HG03469 (cell line): ENCODE data around the gene GNPDA1.

Source experiments
- ATAC-seq: cut with Tn5 transposase; IDR thresholded peaks from one replicate; pipeline ENCODE4 v1.9.1; 2021; ENCODE audit warnings: mild to moderate bottlenecking, moderate library complexity, moderate number of reproducible peaks; ENCODE audit not compliant: unreplicated experiment

GNPDA1 gene

DNA sequence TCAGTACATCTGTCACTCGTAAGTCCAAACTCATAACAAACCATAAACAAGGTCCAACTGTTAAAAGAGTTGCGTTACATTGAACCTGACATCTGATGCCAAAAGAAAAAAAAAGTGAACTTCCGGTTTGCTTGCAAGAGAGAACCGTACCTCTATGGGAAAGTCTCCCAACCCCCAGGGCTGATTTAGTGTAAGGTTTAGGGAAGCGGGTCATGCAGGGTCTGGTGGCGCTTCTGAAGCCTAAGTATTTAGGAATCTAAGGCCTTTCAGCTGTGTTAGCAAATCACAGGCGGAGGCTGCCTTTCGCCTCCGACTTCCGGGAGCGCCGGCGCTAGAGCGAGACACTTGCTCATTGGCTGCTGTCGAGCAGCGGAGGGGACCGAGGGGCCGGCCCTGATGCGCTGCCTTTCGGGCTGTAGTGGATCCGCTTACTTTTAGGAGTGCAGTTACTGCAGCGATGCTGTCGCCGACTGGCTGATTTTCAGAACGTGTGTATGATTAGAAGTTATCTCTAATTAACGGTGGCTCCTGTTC, 12.0 kb upstream of the GNPDA1 start:
- peak; percentile 98 for ATAC-seq

DNA sequence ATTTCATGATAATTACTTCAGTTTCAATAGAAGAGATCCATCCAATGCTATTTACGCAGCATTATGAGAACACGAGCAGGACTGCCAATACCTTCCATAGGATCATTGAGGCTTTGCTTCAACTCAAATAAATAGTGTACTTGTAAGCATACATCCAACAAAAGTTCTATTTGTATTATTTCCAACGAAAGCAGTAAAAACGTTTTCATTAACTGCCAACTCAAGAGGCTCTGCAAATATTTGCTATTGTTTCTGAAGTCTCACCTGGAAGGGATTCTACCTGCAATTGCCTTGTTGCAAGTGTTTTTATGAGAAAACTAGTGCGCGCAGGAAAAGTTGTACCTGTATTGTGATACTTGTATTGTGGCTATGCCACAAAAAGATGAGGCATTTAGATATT, 11.0 kb upstream of the GNPDA1 start:
- no peak for ATAC-seq

DNA sequence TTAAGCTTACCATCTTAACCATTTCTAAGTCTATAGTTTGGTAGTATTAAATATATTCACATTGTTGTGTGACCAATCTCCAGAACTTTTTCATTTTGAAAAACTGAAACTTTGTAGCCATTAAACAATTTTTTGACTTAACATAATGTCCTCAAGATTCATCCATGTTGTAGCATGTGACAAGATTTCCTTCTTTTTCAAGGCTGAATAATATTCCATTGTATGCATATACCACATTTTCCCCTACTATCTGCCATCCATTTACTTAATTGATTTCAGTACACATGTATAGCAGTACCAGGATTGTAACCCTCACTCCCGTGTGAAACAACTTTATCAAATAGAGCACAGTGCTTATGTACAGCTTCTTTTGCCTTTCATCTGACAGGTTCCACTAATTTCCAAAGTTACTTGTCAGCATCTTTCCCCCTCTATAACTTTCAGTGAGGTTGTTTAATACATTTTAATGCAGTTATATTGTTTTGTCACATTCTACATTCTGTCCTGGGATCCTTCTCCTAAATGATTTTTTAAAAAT, 7.4 kb upstream of the GNPDA1 start:
- ATAC-seq: no peak

DNA sequence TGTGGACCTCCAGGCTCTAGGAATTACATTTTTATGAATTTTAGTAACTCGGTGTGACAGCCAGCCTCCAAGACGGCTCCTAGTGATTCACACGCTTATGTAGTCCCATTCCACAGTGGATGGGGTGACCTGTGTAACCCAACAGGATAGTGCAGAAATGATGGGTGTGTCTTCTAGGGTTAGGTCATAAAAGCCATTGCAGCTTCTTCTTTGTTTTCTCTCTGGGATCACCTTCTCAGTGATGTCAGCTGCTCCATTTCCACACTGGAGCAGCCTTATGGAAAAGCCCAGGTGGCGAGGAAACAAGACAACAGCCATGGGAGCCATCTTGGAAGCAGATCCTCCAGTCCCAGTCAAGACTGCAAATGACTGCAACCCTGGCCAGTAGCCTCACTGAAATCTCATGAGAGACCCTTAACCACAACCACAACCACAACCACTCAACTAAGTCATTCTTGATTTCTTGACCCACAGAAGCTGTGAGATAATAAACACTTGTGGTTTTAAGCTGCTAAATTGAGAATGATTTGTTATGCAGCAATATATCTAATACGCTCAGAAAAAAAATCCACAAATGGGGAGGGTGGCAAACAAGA, 5.1 kb upstream of the GNPDA1 start:
- ATAC-seq: no peak

DNA sequence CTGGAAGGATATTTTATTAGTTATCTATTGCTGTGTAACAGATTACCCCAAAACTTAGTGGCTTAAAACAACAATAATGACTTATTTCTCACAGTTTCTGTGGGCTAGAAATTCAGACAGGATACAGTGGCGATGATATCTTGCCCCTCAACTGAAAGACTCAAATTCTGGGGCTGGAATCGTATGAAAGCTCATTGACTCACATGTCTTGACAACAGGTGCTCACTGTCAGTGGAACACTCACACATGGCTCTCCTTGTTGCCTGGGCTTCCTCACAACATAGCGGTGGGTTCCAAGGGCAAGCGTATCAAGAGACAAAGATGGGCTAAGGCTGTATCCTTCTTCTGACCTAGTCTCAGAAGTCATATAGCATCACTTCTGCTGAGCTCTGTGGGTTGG, 3.7 kb upstream of the GNPDA1 start:
- no peak for ATAC-seq

DNA sequence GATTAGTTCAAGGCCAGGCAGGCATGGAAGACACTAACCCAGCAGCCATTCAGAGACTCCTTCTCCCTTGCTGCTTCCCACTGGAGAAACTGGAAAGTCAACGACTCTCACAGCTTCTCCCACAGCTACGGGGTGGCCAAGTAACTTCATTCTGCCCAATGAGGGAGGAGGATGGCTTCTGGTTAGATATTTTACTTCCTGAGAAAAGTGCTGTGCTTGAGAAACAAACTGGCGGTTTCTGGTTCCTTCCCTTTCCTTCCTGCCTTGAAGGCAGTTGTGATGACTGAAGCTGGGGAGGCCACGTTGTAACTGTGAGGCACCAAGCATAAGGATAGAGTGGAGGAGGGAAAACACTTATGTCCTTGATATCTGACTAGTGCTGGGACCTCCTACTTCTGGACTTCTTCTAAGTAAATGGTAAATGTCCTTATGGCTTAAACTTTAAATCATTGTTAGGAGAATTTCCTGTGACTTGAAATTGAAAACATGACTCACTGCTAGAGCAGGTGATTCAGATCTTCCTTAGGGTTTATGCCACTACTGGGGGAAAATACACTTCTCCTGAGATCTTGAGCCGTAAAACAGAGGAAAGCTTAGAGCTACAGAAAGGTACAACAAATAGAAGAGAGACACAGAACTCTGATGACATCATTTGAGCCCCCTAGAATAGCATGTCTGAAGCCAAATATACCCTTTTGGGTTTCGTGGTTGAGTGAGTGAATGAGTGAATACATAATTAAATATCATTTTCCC, 3.1 kb upstream of the GNPDA1 start:
- ATAC-seq: no peak

DNA sequence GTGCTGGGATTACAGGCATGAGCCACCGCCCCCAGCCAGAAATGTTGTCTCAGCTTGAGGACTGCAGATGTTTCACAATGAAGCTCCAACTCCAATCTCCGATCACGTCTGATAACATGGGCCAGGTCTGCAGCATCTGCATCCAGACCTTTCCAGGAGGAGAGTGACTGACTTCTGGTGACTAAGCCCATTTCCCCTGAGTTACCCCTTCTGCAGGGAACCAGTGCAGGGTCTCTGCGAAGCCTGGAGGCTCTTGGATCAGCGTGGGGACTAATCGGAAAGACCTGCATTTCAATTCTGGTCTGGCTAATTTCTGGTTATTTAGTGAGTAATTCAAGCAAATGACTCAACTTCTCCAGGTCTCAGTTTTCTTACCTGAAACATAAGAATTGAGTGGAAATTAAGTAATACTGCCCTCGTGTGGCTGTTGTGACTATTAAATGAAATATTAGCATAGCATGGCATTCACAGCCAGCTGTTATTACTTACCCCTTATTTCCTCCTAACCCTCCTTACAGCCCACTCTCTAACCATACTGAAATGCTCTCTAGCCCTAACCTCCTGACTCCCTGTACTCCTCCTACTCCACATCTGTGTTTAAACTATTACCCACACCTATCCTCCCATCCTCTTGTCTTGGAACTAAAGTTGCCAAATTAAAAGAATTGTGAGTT, 2.2 kb upstream of the GNPDA1 start:
- ATAC-seq: no peak

DNA sequence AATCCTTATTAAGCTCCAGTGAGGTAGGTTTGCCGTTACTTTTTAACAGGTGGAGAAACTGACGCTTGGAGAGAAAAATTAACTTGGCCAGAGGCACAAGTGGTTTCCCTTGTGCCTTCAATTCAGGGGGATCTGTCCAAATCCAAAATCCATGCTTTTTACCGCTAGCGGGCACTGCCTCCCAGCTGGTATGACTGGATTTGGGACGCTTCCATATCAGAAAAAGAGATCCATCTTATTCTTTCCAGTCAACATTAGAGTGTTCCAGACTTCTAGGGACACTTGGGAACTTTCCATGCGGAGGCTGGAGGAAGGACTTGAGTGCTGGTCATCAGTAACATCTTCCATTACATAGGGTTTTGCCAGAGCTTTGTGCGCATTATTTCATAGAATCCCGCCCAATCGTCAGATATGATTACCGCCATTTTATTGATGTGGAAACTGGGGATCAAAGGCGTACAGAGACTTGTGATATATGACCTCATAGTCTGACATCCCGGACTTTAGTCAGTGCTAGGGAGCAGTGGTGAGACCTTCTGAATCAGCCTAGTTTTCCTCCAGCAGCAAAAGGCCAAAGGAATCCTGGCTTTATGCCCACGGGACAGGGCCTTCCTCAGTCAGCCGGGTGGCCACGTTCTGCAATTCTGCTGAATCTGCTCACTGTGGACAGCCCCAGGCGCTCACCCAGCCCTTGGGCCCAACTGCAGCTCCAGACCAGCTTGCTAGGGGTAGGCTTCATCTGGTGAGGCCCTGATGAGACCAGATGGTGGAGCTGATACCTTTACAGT, 1.1 kb upstream of the GNPDA1 start:
- ATAC-seq: no peak

DNA sequence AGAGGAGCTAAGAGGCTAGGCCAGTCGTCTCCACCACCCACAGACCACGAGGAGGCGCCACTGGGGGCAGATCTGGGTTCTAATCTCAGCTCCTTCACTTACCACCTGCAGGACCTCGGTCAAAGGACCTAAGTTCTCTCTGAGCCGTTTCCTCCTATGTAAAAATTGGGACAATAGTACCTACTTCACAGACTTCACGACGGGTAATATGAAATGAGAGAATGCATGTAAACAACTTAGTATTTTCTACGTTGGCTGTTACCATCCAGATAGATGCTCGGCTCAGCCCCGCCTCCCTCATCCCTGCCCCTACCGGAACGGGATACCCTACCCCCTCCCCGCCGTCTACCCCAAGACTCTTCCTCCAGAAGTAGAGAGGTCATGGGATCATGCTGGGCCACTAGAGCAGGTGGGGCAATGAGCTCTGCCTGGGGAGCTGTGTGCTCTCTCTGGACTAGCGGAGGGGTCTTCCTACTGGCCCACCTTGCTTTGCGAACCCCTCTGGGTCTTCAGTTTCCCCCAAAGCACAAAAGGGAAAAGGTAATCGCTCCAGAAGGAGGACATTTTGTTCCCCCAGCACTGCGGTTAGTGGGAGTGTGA, 541 bp downstream of the GNPDA1 start:
- no peak for ATAC-seq

DNA sequence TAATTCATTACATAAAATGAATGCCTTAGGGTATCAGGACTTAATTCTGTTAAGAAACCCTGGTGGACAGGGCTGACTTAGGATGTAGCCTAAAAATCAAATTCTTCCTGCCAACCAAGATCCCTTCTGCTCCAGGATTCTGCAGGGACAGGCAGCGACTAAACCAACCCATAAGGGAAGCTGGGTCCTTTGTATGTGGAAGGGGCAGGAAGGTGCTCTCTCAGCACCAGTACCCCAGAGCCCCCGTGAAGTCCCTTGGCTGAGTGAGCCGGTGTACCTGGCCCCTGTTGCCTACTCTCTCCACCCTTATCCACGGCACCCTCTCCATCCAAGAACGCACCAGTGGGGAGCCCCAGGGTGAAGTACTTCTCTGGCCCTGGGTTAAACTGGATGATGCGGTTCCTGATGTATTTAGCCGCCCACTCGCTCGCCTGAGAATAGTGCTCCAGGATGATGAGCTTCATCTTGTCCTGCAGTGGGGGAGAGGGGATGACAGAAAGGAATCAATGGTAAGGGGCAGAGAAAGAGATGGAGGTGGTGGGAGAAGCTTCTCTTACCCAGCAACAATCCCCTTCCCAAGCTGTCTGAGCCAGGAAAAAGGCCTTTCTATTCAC, 1.1 kb downstream of the GNPDA1 start:
- ATAC-seq: no peak

DNA sequence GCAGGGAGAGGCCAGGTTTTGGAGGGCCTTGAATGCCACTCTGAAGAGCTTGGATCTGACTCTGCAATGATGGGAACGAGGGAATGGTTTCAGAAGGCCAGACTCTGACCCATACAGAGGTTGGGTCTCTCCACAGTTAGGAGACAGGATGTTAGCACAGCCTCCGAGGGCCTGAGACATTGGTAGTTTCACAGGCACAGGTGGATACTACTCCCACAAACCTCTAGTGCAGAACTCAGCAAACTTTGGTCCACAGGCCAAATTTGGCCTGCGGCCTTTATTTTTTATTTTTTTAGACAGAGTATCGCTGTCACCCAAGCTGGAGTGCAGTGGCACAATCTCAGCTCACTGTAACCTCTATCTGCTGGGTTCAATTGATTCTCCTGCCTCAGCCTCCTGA, 2.9 kb downstream of the GNPDA1 start:
- no peak for ATAC-seq

DNA sequence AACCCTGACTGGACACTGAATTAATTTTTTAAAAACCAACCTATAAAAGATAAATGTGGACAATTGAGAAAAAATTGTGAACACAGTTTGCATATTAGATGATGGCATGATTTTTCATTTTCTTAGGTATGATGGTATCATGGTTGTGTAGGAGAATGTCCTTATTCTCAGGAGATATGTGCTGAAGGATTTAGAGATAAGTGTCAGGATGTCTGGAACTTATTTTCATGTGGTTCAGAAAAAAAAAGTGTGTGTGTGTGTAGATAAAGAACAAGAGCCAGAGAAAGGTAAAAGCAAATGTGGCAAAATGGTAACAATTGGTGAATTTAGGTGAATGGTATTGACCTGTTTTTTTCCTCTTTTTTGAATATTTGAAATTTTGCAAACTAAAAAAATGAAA, 4.0 kb downstream of the GNPDA1 start:
- ATAC-seq: no peak

DNA sequence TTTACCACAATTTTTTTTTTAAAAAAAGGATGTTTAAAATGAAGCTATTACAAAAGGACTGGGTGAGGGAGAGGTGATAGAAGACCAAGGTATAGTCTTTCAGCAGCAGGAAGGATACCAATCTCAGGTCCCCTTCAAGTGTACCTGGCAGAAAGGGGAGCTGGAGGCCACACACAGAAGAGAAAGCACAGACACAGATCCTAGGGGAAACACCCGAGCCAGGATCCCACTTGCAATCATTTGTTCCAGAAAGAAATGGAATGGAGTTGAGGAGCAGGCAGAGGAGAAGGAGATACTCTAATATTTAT, 5.6 kb downstream of the GNPDA1 start:
- ATAC-seq: no peak

DNA sequence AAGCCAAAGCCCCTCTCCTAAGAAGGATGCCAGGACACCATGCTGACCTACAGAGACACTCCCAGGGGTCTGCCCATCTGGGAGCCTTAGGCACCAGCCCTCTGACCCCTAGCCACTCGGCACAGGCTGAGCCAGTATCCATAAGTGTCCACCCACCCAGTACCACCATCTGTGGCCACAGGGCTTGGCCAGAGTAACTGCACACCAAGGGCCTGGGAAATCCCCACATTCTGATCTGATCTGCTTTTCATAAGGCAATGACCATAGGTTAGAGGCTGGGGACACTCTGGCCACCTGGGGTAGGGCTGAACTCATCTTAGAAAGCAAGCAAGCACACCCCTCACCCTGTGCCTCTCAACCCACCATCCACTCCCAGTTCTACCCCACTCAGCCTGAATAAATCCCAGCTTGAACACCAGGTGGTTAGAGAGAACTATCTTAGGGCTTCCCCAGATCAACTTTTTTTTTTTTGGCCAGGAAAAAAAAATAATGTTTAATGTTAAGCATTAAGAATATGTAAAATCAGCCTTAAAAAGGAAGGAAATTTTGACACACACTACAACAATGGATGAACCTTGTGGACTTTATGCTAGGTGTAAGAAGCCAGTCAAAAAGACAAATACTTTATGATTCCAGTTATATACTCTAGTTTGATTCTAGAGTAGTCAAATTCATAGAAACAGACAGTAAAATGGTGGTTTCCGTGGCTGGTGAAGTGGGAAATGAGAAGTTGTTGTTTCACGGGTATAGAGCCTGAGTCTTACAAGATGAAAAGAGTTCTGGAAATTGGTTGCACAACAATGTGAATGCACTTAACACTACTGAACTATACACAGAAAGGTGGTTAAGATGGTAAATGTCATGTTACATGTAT, 6.2 kb downstream of the GNPDA1 start:
- no peak for ATAC-seq

DNA sequence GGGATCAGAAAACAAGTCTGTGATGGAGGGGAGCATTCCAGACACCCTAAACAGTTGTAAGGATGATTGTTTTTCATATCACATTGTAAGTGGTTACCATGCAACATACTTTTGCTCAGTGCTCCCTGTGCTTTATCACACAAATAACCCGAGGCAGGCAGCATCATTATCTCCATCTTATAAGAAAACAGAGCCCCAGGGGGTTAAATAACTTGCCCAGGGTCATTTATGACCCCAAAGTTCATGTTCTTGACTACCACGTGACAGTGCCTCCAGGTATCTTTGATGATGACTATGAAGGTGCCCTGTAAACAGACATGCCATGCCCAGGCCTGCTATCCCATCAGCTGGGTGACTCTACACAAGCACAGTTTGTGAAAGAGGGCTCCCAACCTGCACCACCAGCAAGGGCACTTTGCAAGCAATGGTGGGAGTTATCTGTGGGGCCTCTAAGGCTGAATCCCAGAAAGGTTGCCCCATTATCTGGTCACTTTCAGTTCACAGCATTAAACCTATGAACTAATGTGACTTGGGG, 9.5 kb downstream of the GNPDA1 start:
- no peak for ATAC-seq

DNA sequence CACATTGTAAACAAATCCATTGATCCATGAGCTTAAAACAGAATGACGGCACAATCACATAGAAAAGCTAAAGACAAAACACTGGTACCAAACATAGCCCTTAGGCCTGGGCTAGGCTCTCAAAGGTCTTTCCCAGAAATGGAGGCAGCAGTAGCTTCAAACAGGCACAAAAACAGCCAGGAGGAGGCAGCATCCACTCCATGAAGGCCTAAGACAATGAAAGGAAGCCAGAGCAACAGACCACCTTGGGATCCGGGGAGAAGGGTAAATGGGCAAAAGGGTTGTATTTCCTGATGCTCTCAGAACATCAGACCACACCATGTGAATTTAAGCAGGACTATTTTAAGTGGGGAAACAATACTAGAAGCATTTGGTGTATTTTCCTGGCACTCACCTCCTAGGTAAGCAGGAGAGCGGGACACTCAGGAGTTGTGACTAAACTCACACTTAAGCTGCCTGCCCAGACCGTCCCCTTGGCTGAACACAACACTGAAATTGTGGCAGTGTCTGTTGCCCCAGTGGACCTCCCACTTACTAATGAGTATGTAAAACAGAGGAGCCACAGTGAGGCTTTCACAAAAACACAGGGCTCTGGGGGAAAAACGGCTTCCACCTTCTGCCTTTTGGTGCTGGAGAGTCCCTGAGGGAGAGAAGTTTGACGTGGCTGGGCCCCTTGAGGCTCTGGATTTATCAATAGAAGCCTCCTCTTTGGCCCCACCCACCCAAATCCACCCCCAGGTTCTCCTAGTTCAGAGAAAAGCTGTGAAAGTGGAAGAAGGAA, 11.9 kb downstream of the GNPDA1 start:
- no peak for ATAC-seq

DNA sequence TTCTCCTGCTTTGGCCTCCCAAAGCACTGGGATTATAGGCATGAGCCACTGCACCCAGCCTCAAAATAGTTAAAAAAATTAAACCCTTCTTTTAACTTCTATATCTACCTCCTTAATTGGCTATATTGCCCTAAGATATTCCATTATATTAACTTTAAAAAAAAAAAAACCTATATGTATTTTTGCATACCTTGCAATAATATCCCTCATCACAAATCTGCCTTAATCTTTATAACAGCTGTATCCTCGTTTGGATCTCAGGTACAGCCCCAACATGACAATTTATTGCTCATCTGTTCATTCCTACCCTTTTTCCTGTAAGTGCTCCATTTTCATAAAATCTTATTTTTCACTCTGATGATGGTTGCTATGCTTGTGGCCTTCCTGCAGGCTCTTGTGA, 12.7 kb downstream of the GNPDA1 start:
- no peak for ATAC-seq

DNA sequence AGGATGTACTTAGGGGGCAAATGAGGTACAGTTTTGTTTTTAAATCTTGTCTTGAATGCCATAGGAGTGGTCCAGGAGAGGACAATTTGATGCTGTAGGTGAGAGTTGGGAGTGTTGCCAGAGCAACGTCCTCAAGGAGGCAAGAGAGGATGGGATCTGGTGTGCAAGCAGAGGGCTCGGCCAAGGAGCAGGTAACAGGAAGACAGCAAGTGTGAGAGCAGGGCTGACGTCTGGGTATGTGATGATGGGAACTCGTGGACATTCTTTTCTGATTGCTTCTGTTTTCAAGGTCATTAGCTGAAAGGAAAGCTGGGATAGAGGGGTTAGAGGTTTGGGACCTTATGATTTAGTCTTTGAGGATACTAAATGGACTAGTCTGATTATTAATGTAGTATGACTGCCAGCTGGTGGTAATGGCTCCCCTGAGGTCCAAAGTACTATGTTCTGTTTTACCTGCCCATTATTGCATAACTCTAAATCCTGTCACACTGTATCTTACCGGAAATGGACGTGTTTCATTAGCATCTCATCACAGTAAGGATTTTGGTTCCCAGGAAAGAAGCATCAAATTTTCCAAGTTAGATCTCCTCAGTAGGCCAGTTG, 15.4 kb downstream of the GNPDA1 start:
- ATAC-seq: no peak
